ENCODE data around the gene SPN. TPM values are rescaled to one million over a fixed set of nuclear protein-coding genes. Genes with fewer than 3 reads are reported as not detected.
"Not testable (repeated sequence)": the region's sequence is repeated elsewhere in the genome, so short reads cannot be mapped to it uniquely, and the experiment has no call there.

SPN gene
- total and polyA plus RNA-seq, 2 donors (not counting 3 experiments of a cell fraction or from before 2014, with no cell fraction given) = not detected

- FAIRE-seq; H3K4me1 ChIP-seq (ENCODE audit: control insufficient read depth, extremely low read depth, insufficient read depth, low read length); H3K27me3 ChIP-seq (ENCODE audit: control insufficient read depth in 2 of 2, insufficient read depth in 2 of 2, low read length in 2 of 2); intact Hi-C loops (cut with micrococcal nuclease); H2AFZ ChIP-seq (ENCODE audit: low read depth, low read length); DNase-seq (ENCODE audit: low read depth, low spot score); dilution Hi-C loops (cut with MboI; ENCODE audit: extremely low pct_ligation_motif_present, low sequenced_read_pairs); H3K9me1 ChIP-seq (replicated peaks; ENCODE audit: control insufficient read depth, extremely low read depth, insufficient read depth, low read length); H4K20me1 ChIP-seq (replicated peaks; ENCODE audit: control insufficient read depth, extremely low read depth, insufficient read depth, low read length); H3K4me3 ChIP-seq (replicated peaks in 1 of 3; ENCODE audit: insufficient read depth in 1 of 3, low read depth in 1 of 3, low read length in 3 of 3); H3K79me2 ChIP-seq (ENCODE audit: control insufficient read depth, insufficient read depth, low read length); POLR2A ChIA-PET; H3K4me2 ChIP-seq (ENCODE audit: insufficient read depth, low read length); H3K27ac ChIP-seq (ENCODE audit: insufficient read depth, low read depth, low read length); H3K9me3 ChIP-seq (replicated peaks; ENCODE audit: control insufficient read depth, insufficient read depth, low read length); BruUV-seq (replicated peaks); H3K36me3 ChIP-seq (ENCODE audit: control insufficient read depth in 2 of 2, extremely low read depth in 1 of 2, insufficient read depth in 2 of 2, low read length in 2 of 2); H3K9ac ChIP-seq (replicated peaks; ENCODE audit: extremely low read depth, insufficient read depth, low read length): not testable (repeated sequence)
- CTCF ChIA-PET = interaction anchor here (0.6 to 1.7 kb wide), 4 partner anchors 34 to 336 kb away, joined by 3 to 5 read pairs (median 4); no protein-coding TSS in a partner anchor
Observed at GRCh38 chr16:29695675-29696074, 32.6 kb downstream of the SPN start.

GRCh38 chr16:29696881-29697331, 33.9 kb downstream of the SPN start:
- ChIA-PET POLR2A (no interaction called here), CTCF (interaction anchor here (1.4 kb wide), 1 partner anchor 33 kb away, joined by 5 read pairs; no protein-coding TSS in a partner anchor)
- Histone ChIP-seq H3K27me3 (ENCODE audit: control insufficient read depth in 2 of 2, insufficient read depth in 2 of 2, low read length in 2 of 2) (peaks cover 0 to 1% of the 10 kb centered on the region in 2 experiments), H2AFZ (ENCODE audit: low read depth, low read length) (no peak overlapping the region), H3K9me1 (replicated peaks; ENCODE audit: control insufficient read depth, extremely low read depth, insufficient read depth, low read length) (no peaks in the 10 kb centered on the region), H3K4me2 (ENCODE audit: insufficient read depth, low read length) (no peak overlapping the region), H3K79me2 (ENCODE audit: control insufficient read depth, insufficient read depth, low read length) (no peaks in the 10 kb centered on the region), H3K36me3 (ENCODE audit: control insufficient read depth in 2 of 2, extremely low read depth in 1 of 2, insufficient read depth in 2 of 2, low read length in 2 of 2) (no peaks in the 10 kb centered on the region), H3K9ac (replicated peaks; ENCODE audit: extremely low read depth, insufficient read depth, low read length) (no peak overlapping the region), H3K9me3 (replicated peaks; ENCODE audit: control insufficient read depth, insufficient read depth, low read length) (no peaks in the 10 kb centered on the region), H3K4me1 (ENCODE audit: control insufficient read depth, extremely low read depth, insufficient read depth, low read length) (no peaks in the 10 kb centered on the region), H4K20me1 (replicated peaks; ENCODE audit: control insufficient read depth, extremely low read depth, insufficient read depth, low read length) (no peaks in the 10 kb centered on the region), H3K27ac (ENCODE audit: insufficient read depth, low read depth, low read length) (no peak overlapping the region), H3K4me3 (replicated peaks in 1 of 3; ENCODE audit: insufficient read depth in 1 of 3, low read depth in 1 of 3, low read length in 3 of 3) (no peak overlapping the region)
- intact Hi-C loops (cut with micrococcal nuclease) = no loop called here
- no TSS peak for BruUV-seq (replicated peaks)
- dilution Hi-C loops (cut with MboI; ENCODE audit: extremely low pct_ligation_motif_present, low sequenced_read_pairs) = no loop called here
- DNase-seq (ENCODE audit: low read depth, low spot score) = no peak
- TF ChIP-seq POLR2A (IDR thresholded peaks at IDR 0.05; ENCODE audit: low read depth, low read length) (no peak), CTCF (IDR thresholded peaks at IDR 0.05; ENCODE audit: extremely low read depth in 1 of 2, insufficient read depth in 1 of 2, low read depth in 1 of 2, low read length in 2 of 2) (no peak), POLR2AphosphoS5 (IDR thresholded peaks at IDR 0.05; ENCODE audit: insufficient read depth, low read depth, low read length) (no peak), MAX (IDR thresholded peaks at IDR 0.05; ENCODE audit: insufficient read depth, insufficient read length) (no peak), MYC (IDR thresholded peaks at IDR 0.05; ENCODE audit: low read depth, low read length) (no peak), FOS (IDR thresholded peaks at IDR 0.05; ENCODE audit: borderline replicate concordance, insufficient read depth, low read length) (no peak), EZH2 (IDR thresholded peaks at IDR 0.05; ENCODE audit: borderline replicate concordance, low read depth, low read length, severe bottlenecking) (no peak), JUN (IDR thresholded peaks at IDR 0.05; ENCODE audit: borderline replicate concordance, insufficient read depth, insufficient read length, low read depth) (no peak), GATA2 (IDR thresholded peaks at IDR 0.05; ENCODE audit: insufficient read depth, insufficient read length, low read depth, low read length) (no peak)
- no peak for FAIRE-seq
